GM21619 (cell line): ENCODE results near the gene TSPAN1.

ENCODE experiments used
- ATAC-seq: cut with Tn5 transposase; IDR thresholded peaks from one replicate; pipeline ENCODE4 v1.9.1; 2021; ENCODE audit not compliant: unreplicated experiment

TSPAN1 gene

DNA sequence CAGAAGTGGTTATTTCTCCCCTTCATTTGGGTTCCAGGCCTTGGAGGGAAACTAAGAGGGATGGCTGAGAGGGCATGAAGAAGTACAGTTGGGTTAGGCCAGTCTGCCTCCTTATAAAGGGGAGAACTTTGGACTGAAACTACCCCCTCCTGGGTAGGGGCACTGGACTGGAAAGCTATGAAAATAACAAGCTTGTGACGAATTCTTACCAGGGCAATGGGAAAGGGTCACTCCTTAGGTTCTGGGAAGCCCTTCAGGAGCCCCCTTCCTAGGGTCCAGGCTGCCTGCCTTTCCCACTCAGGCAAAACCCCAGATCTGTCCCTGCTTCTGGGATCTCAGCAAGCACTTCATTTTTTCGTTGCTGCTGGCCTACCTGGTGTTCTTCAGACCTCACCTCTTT lies 11.2 kb downstream of the TSPAN1 start:
- ATAC-seq: no peak

DNA sequence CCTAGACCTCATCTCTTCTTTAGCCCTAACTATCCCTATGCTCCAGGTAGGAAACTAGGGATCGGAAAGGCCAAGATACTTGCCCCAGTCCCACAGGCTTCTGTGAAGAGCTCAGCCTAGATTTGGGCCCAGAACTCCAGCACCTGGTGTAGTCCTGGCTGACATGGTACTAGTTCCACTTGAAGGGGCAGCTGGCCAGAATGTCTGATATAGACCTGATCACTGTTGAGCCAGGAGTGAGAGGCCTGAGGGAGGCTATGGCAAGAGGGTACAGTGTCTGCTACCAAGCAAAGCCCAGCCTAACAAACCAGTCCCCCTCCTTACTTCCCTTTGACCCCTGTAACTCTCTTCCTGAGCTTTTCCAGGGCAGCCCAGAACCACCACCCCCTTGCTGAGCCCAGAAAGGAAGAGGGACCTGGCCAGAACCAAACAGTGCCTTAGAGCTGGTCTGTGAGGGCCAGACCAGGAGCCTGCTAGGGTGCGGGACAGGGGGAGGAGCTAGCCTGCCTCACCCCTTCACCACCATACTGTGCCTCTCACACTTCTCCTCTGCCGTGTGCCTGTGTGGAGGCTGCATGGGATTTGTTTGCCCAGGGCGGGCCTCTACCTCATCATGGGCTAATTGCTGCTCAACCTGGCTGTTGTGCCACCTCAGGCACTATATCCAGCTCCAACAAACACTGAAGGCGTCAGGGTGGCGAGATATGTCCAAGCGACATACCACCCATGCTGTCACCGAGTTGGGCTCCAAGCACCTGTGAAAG lies 12.4 kb downstream of the TSPAN1 start:
- no peak for ATAC-seq

DNA sequence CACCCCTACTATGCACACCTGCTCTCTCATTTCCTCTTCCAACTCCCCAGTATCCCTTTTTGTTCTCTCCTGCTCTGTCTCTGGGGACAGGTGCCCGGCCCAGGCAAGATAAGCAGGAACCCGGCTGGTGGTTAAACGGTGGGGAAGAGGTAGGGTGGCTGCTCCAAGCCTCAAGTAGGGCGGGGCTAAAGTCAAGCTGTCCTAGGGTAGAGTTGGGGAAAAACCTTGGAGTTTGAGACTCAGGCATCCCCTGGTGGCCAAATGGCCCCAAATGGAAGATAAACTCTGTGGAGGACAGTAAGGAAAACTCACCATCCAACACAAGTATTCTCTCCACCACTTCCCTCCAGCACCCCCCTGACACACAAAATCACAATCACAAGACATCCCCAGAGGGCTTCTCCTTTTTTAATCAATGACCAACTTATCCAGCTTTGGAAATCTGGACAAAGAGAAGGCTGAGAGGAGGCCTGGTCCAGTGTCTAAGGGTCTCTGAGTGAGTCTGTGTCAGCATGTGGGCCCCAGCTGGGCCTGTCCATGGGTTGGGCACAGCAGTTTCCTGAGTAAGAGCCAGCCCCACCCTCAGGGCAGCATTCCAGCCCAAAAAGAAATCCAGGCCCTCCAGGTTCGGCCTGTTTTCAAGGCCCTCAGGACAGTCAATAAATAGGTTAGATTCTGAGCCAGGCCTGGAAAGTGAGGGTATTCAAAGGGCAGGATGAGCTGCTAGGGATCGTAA lies 13.6 kb downstream of the TSPAN1 start:
- ATAC-seq: no peak

GRCh38 chr1:46190539-46190938 lies 15.7 kb downstream of the TSPAN1 start:
- ATAC-seq: no peak

GRCh38 chr1:46191033-46191701 lies 16.3 kb downstream of the TSPAN1 start:
- no peak for ATAC-seq

DNA sequence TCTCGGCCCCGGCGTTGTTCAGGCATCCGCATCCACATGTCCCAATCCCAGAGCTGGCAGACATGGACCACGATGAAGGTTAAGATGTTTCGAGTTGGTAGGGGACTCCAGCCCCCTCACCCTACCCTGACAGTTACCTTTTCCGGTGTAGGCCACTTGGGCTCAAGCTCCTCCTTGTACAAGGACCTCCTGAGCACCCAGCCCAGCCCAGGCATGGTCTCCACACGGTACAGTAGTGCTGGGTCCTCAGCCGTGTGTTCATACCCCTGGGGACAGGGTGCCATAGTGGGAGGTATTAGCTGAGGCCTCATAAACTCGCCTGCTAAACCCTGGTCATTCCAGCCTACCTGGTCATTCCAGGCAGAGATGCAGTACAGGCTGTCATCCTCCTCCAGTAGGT lies 17.3 kb downstream of the TSPAN1 start:
- ATAC-seq: no peak

- ATAC-seq: no peak
Observed at GRCh38 chr1:46193285-46193684, 18.4 kb downstream of the TSPAN1 start.

DNA sequence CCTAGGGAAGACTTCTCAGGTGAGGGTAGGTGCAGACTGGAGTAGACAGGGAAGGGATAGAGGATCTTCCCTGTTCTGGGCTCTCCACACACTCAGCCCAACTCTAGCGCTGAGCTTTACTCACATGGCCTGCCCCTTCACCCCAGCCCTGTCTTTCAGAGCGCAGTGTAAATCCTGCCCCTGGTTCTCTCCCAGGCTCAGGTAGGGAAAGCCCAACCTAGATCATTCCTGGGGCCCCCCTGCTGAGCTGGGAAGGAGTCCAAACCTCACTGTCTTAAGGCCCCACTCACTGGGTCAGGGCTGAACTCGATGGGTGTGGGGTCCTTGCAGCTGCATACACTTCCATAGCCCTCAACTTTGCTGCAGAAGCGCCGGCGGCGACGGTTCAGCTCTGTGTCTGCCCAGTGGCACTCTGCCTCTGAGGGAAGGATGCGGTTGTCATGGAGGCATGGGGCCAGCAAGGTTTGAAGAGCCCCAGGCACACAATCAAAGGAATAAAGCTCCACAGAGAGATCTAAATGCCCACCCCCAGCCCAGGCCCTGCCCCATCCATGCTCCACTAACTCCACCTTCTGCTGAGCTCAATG lies 19.2 kb downstream of the TSPAN1 start:
- no peak for ATAC-seq

- no peak for ATAC-seq
Observed at GRCh38 chr1:46194641-46195193, 19.8 kb downstream of the TSPAN1 start.

GRCh38 chr1:46196609-46197008 lies 21.7 kb downstream of the TSPAN1 start:
- no peak for ATAC-seq

- no peak for ATAC-seq
Observed at GRCh38 chr1:46197560-46197963, 22.7 kb downstream of the TSPAN1 start.

DNA sequence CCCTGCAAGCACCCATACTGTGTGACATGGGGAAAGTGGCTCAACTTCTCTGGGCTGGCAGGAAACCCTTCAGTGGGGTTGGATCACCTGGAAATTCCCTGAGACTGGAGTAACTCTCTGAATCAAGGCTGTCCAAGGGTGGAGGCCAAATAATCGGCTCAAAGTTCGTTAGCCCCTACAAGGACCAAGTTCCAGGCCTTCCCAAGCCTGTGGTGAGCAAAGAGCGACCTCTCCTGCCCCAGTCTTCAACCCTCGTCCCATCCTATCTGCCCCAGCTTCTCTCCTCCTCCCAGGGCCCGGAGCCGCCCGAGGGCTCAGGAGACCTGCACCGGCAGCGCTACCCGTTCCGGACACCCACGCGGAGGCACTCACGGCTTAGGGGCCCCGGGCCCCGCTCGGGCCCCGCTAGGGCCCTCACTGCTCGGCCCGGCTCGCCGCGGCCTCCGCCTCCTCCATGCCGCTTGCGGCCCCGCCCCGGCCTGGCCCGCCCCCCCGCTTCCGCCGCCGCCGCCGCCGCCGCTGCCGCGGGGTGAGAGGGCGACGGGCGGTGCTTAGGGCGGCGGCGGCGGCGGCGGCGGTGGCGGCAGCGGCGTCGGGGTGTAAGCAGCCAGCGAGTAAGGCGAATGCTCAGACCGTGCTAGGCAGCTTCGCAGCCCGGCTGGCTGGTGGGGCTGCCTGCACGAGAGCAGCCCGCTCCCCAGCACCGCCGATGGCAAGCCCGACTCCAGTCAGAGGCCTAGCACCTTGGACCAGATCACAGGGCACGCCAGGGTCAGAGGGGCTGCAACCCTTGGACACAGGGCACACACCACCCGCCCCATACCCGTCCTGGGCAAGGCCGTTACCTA lies 23.3 kb downstream of the TSPAN1 start, which contains the start of gene POMGNT1:
TSS of gene POMGNT1 (minus strand) at position 471 of the 848 bp plus-strand sequence. CDS start 613 bp downstream, outside the sequence.
- ATAC-seq: peak; percentile 89

DNA sequence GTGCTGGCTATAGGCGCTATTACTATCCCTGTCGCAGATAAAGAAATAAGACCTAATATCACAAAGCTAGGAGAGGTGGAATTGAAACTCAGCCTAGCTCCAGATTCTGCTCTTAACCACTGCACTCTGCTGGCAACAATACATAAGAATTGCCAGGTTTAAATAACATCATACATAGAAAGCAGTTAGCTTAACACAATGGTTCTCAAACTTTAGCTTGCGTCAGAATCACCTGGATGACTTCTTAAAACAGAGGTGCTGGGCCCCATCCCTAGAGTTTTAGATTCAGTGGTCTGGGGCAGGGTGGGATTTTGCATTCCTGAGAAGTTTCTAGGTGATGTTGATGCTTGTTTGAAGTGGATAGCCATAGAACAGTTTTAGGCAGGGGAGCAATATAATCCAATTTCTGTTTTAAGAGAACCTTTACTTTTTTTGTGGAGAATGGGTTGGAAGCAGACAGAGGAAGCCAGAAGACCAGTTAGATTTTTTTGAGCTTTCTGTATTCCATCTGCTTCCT lies 24.4 kb downstream of the TSPAN1 start:
- no peak for ATAC-seq

DNA sequence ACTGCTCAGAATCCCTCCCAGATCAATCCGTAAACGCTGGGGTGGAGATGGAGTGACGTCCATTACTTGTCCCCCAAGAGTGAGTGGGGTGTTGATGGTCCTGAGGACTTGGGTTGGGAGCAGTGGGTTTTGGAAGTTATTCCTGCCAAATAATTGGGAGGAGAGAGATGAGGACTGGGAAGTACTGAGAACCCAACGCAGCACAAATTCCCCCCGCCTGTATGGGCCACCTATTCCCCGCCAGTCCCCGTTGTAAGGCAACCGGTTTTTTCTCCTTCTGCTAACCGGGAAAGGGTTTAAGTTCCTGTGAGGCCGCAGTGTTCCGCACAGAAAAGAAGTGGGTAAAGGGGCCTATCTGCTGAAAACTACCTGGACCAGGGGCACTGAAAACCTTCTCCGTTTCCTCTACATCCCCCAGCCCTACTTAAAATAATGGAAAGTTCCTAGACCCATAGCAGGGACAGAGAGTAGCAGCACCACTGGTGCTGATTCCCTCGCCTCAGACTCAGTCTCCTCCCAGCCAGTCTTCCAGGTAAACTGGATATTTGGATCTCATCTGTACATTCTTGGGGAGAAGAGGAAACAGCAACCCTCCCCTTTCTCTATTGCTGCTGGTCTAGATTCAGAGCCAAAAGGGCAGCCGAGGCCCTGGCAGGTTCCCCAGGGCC lies 29.0 kb downstream of the TSPAN1 start:
- no peak for ATAC-seq

GRCh38 chr1:46204406-46204742 lies 29.5 kb downstream of the TSPAN1 start:
- no peak for ATAC-seq

DNA sequence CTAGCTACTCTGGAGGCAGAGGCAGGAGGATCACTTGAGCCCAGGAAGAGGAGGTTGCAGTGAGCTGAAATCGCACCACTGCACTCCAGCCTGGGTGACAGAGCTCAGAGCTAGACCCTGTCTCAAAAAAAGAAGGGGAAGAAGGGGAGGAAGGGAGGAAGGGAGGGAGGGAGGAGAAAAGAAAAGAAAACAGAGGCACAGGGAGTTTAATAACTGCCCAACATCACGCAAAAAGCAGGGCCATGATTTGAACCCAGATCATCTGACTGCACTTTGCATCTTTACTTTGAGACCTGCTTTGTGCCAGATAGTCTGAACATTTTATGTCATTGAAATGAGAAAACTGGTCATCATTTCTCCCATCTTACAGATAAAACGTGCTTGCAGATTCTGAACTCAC lies 30.3 kb downstream of the TSPAN1 start:
- ATAC-seq: no peak

- ATAC-seq: no peak
Observed at GRCh38 chr1:46205791-46206190, 30.9 kb downstream of the TSPAN1 start.

DNA sequence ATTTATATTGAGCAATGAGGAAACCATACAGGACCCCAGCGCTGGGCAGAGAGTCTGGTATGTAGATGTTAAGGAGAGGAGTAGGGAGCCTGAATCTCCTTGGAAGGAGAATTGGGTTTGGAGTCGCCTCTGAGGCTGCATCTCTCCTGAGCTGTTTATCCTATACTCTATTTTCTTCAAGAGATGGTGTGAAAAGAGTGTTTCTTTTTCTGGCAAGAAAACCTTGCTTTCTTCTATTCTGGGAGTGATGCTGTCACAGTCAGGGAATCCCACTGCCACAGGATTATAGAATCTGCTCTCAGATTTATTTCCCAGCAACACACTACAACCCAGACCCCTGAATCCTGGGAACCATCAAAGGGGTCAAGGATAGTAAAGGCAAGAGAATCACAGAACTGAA lies 31.5 kb downstream of the TSPAN1 start:
- ATAC-seq: no peak

DNA sequence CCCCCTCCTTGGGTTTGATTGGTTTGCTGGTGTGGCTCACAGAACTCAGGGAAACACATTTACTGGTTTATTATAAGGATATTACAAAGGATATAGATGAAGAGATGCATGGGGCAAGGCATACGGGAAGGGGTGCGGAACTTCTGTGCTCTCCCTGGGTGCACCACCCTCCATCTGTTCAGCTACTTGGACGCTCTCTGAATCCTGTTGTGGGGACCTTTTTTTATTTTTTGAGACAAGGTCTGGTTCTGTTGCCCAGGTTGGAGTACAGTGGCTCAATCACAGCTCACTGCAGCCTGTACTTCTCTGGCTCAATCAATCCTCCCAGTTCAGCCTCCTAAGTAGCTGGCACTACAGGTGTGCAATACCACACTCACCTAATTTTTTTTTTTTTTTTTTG lies 35.7 kb downstream of the TSPAN1 start:
- no peak for ATAC-seq

GRCh38 chr1:46211051-46211450 lies 36.2 kb downstream of the TSPAN1 start:
- ATAC-seq: no peak
